SU-DHL-6 (cell line): ENCODE results near the gene RPE65.

Source experiments
- H2AFZ ChIP-seq: fragments of 200-600 bp; sonication (generic); 2 replicates; pipeline ENCODE4 v1.6.1; 2014; ENCODE audit warnings: low read depth, mild to moderate bottlenecking, moderate library complexity, mixed read lengths, antibody characterized with exemption, low read length; ENCODE audit not compliant: severe bottlenecking
- H3F3A ChIP-seq: fragments of 200-600 bp; shearing (Covaris generic); 2 replicates; pipeline ENCODE4 v1.6.0; 2016; ENCODE audit warnings: antibody characterized with exemption, mild to moderate bottlenecking; ENCODE audit not compliant: insufficient read depth
- H3K27ac ChIP-seq: fragments of 200-600 bp; sonication (generic); 2 replicates; pipeline ENCODE4 v1.5.1; 2016; ENCODE audit warnings: low read depth, mild to moderate bottlenecking, low read length, moderate library complexity, mixed read lengths
- H3K27me3 ChIP-seq: fragments of 200-600 bp; sonication (generic), shearing (Covaris generic); 2 replicates; pipeline ENCODE4 v1.6.0; 2014; ENCODE audit warnings: mild to moderate bottlenecking, low read length
- H3K36me3 ChIP-seq: fragments of 200-600 bp; sonication (generic); 2 replicates; pipeline ENCODE4 v1.6.1; 2014; ENCODE audit warnings: mild to moderate bottlenecking, low read length, mixed read lengths
- H3K4me2 ChIP-seq: fragments of 300-600, 200-600 bp; shearing (Covaris generic), sonication (generic); 2 replicates; pipeline ENCODE4 v1.6.0; 2014; ENCODE audit warnings: low read length, low read depth, mild to moderate bottlenecking; ENCODE audit not compliant: poor library complexity, severe bottlenecking
- H3K4me3 ChIP-seq: fragments of 200-600 bp; sonication (generic); 2 replicates; pipeline ENCODE4 v1.5.1; 2014; ENCODE audit warnings: antibody characterized with exemption, low read length, mild to moderate bottlenecking, mixed read lengths; ENCODE audit not compliant: insufficient read depth, poor library complexity, severe bottlenecking
- H3K79me2 ChIP-seq: fragments of 200-600 bp; sonication (generic); 2 replicates; pipeline ENCODE4 v1.6.1; 2014; ENCODE audit warnings: mild to moderate bottlenecking, low read length, moderate library complexity; ENCODE audit not compliant: insufficient read depth
- H3K9ac ChIP-seq: fragments of 200-600 bp; sonication (generic); 2 replicates; pipeline ENCODE4 v1.7.0; 2014; ENCODE audit warnings: mild to moderate bottlenecking, low read length
- H3K9me2 ChIP-seq: fragments of 200-600 bp; sonication (generic); replicated peaks from 2 replicates; pipeline ENCODE4 v1.6.1; 2014; ENCODE audit warnings: low read length; ENCODE audit not compliant: insufficient read depth
- H3K9me3 ChIP-seq: fragments of 200-600 bp; sonication (generic); 2 replicates; pipeline ENCODE4 v1.6.1; 2014; ENCODE audit warnings: low read length, mixed read lengths; ENCODE audit not compliant: insufficient read depth
- H4K20me1 ChIP-seq: fragments of 200-600 bp; sonication (generic); 2 replicates; pipeline ENCODE4 v1.6.1; 2014; ENCODE audit warnings: low read depth, mild to moderate bottlenecking, antibody characterized with exemption, low read length, moderate library complexity, mixed read lengths
- EZH2phosphoT487 ChIP-seq: fragments of 200-600 bp; sonication (generic), shearing (Covaris generic); conservative IDR thresholded peaks from 2 replicates; pipeline ENCODE4 v1.6.1; 2018; ENCODE audit warnings: mild to moderate bottlenecking, antibody characterized with exemption, low read length, moderate library complexity, mixed read lengths
- TF ChIP-seq, protein P1 (sequence below): fragments of 200-600 bp; sonication (generic); IDR thresholded peaks from one replicate; pipeline ENCODE4 v1.5.1; 2017; ENCODE audit warnings: antibody characterized with exemption, mild to moderate bottlenecking, low read length, moderate library complexity; ENCODE audit not compliant: insufficient read depth, poor library complexity, severe bottlenecking

Gene RPE65

DNA sequence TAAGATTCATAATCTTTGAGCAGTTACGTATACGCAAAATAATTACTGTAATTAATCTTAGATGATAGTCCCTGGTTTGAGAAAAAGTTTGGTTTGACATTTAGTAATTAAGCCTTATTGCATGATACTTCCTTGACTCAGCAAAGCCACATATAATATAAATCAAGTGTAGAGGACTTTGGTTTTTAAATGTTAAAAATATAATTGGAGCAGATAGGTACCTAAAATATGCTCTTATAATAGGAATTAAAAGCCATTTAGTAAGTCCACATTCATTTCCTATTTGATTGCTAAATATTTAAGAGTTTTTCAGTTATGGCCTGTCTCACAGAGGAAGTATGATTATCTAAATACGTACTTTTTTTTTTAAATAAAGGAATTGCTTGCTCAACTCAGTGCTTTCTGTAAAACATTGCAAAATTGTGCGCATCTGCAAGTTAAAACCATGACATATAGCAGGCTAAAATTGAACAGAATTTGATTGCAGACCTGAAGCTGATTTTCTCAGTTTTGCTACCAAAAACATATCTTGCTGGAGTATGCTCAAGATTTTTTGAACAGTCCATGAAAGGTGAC, 20.4 kb downstream of the RPE65 start:
- H3F3A ChIP-seq: no peaks in the 10 kb centered on the region
- no peaks in the 10 kb centered on the region for H3K9me3 ChIP-seq
- no peak overlapping the region for H3K4me3 ChIP-seq
- TF ChIP-seq EZH2phosphoT487: no peak
- TF ChIP-seq, protein P1, sequence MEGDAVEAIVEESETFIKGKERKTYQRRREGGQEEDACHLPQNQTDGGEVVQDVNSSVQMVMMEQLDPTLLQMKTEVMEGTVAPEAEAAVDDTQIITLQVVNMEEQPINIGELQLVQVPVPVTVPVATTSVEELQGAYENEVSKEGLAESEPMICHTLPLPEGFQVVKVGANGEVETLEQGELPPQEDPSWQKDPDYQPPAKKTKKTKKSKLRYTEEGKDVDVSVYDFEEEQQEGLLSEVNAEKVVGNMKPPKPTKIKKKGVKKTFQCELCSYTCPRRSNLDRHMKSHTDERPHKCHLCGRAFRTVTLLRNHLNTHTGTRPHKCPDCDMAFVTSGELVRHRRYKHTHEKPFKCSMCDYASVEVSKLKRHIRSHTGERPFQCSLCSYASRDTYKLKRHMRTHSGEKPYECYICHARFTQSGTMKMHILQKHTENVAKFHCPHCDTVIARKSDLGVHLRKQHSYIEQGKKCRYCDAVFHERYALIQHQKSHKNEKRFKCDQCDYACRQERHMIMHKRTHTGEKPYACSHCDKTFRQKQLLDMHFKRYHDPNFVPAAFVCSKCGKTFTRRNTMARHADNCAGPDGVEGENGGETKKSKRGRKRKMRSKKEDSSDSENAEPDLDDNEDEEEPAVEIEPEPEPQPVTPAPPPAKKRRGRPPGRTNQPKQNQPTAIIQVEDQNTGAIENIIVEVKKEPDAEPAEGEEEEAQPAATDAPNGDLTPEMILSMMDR: no peak
- H3K27me3 ChIP-seq: no peaks in the 10 kb centered on the region
- no peak overlapping the region for H2AFZ ChIP-seq
- no peaks in the 10 kb centered on the region for H3K36me3 ChIP-seq
- H3K4me2 ChIP-seq: no peak overlapping the region
- no peaks in the 10 kb centered on the region for H3K79me2 ChIP-seq
- H3K9me2 ChIP-seq: no peaks in the 10 kb centered on the region
- H3K9ac ChIP-seq: no peak overlapping the region
- no peak overlapping the region for H3K27ac ChIP-seq
- H4K20me1 ChIP-seq: no peaks in the 10 kb centered on the region

DNA sequence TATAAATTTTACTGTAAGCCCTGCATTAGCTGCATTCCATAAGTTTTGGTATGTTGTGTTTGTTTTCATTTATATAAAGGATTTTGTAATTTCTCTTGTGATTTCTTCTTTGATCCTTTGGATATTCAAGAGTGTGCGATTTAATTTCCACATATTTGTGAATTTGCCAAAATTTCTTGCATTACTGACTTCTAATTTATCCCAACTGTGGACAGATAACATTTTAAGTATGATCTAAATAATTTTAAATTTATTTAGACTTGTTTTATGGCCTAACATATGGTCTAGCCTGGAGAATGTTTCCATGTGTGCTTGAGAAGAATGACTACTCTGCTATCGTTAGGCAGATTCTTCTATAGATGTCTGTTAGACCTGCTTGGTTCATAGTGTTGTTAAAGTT, 23.2 kb downstream of the RPE65 start:
- no peaks in the 10 kb centered on the region for H3F3A ChIP-seq
- H3K9me2 ChIP-seq: no peaks in the 10 kb centered on the region
- no peaks in the 10 kb centered on the region for H3K36me3 ChIP-seq
- no peaks in the 10 kb centered on the region for H3K79me2 ChIP-seq
- H3K27ac ChIP-seq: no peak overlapping the region
- no peak overlapping the region for H3K4me2 ChIP-seq
- H2AFZ ChIP-seq: no peak overlapping the region
- H3K9ac ChIP-seq: no peak overlapping the region
- no peaks in the 10 kb centered on the region; the same call in 1 of the 2 replicates for H3K27me3 ChIP-seq
- no peaks in the 10 kb centered on the region for H4K20me1 ChIP-seq
- H3K4me3 ChIP-seq: no peak overlapping the region
- no peaks in the 10 kb centered on the region for H3K9me3 ChIP-seq
- TF ChIP-seq EZH2phosphoT487: no peak
- TF ChIP-seq, protein P1: no peak

DNA sequence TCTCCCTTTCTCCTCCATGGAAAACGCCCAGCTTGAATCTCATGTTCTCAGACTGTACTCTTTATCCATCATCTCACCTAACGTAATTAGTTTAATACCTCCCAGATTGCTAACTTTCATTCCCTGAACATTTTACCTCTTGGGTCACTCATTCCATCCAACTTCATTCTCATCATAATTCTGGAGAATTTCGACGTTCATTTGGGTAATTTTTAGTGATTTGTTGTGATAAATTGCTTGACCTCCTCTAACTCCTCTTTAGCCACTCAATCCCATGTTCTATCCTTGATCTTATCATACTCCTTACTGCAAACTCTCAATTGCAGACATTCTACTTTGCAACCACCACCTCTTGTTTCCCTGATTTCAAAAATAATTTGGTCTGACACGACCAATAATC, 28.4 kb downstream of the RPE65 start:
- Histone ChIP-seq H3K9me2 (no peaks in the 10 kb centered on the region), H3K27ac (no peak overlapping the region), H4K20me1 (no peaks in the 10 kb centered on the region), H3K9me3 (no peaks in the 10 kb centered on the region), H3K9ac (no peak overlapping the region), H3K4me3 (no peak overlapping the region), H3F3A (no peaks in the 10 kb centered on the region), H3K79me2 (no peaks in the 10 kb centered on the region), H3K4me2 (no peak overlapping the region), H3K27me3 (no peaks in the 10 kb centered on the region; the same call in 1 of the 2 replicates), H3K36me3 (no peaks in the 10 kb centered on the region), H2AFZ (no peak overlapping the region)
- TF ChIP-seq, protein P1: no peak
- no peak for TF ChIP-seq EZH2phosphoT487
